Stimulated activated naive CD8-positive, alpha-beta T cell treated with anti-CD3 and anti-CD28 coated beads, Interleukin-15, Interleukin-2, amounts not matched to agents 100 ng/mL and 50 ng/mL, for 24 hours (primary cell): ENCODE results near the gene CCDC148.
A peak's percentile ranks its signal among the peaks of the same experiment; 100 is the strongest.
"Not testable (repeated sequence)": the region's sequence is repeated elsewhere in the genome, so short reads cannot be mapped to it uniquely, and the experiment has no call there.

Experiments used
- H3K27ac Mint-ChIP-seq: one replicate; pipeline ENCODE4 v1.8.0; 2021; ENCODE audit warnings: mild to moderate bottlenecking, mixed read lengths
- H3K27me3 Mint-ChIP-seq: one replicate; pipeline ENCODE4 v1.8.0; 2021; ENCODE audit warnings: mixed read lengths
- H3K36me3 Mint-ChIP-seq: one replicate; pipeline ENCODE4 v1.8.0; 2021; ENCODE audit warnings: low read depth, mixed read lengths
- H3K4me1 Mint-ChIP-seq: one replicate; pipeline ENCODE4 v1.8.0; 2021; ENCODE audit warnings: low read depth, mixed read lengths
- H3K4me3 Mint-ChIP-seq: one replicate; pipeline ENCODE4 v1.8.0; 2021; ENCODE audit warnings: mild to moderate bottlenecking, mixed read lengths
- H3K9me3 Mint-ChIP-seq: one replicate; pipeline ENCODE4 v1.8.0; 2021; ENCODE audit warnings: mixed read lengths

CCDC148 gene

DNA sequence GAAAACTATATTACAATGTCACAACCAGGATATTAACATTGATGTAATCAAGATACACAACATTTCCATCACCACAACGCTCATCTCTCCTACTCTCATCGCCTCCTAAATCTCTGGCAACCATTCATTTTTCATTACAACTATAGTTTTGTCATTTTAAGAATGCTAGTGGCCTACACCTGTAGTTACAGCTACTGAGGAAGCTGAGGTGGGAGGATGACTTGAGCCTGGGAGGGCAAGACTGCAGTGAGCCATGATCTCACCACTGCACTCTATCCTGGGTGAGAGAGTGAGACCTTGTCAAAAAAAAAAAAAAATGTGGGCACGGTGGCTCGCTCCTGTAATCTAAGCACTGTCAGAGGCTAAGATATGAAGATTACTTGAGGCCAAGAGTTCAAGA lies 10.7 kb upstream of the CCDC148 start:
- Mint-ChIP-seq H3K36me3 (peaks cover 27% of the 10 kb centered on the region), H3K27me3 (no peaks in the 10 kb centered on the region), H3K27ac (no peak overlapping the region), H3K4me3 (no peak overlapping the region), H3K4me1 (no peaks in the 10 kb centered on the region), H3K9me3 (no peaks in the 10 kb centered on the region)

DNA sequence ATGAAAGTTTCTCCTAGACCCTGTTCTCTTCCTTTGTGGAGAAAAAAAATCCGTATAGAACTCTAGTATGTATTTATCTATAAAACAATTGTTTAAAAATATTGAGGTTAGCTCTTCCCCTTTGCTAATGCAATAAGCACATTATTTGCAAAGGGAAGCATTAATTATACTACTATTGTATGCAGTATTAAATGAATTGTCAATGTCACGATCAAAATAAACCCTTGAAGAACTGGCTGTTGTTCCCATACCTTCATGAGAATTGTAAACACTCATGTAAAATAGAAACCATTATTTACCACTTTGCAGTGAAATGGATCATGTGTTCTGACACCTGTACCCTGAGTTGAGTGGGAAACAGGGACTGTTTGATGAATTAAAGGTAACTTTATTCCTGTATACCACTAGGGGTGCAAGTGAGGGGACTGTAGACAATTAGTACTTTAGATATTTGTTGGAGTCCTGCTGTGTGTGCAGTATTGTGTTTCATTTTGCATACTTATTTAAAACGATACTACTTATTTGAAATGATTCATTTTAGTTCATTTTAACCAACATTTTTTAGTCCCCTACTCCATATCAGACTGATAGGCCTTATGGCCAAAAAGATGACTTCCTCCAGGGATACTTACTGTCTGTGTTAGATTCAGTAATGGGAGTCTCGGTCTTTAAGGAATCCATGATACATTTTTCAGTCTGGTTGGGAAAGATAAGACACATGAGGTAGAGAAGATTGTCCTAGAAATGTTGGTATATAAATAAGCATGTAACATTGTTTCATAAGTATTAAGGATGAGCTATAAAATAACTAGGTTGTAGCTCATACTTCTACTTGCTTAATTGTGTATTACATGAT lies 8.1 kb upstream of the CCDC148 start:
- H3K9me3 Mint-ChIP-seq, result no peaks in the 10 kb centered on the region
- peaks cover 9% of the 10 kb centered on the region for H3K36me3 Mint-ChIP-seq
- H3K4me1 Mint-ChIP-seq, result peaks cover 9% of the 10 kb centered on the region
- H3K27ac Mint-ChIP-seq, result no peak overlapping the region
- no peaks in the 10 kb centered on the region for H3K27me3 Mint-ChIP-seq
- H3K4me3 Mint-ChIP-seq, result no peak overlapping the region

DNA sequence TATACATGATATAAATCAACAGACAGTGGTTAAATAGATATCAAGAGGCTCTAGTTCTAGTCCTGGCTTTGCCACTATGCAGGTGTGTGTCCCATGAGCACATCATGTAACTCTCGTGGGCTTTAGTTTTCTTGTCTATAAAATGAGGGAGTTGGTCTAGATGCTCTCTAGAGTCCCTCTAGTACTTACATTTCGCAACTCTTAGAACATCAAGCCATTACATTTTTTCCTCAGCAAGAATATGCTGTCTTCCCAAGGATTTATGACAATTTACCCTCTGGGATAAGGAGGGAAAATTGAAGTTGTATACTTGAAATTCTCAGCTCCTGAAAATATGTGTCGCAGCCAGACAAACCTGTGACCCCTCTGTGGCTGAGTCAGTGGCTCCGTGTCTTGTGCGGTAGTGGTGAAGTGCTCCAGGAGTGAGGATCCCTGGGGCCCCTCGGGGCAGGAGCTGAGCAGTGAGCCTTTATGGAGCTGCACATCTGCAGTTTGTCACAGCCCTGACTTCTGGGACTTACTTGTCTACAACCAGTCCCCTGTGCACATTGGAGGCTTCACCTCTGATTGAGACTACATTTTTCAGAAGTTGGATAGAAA lies 7.0 kb upstream of the CCDC148 start:
- Mint-ChIP-seq H3K27me3 (peaks cover 4% of the 10 kb centered on the region), H3K27ac (no peak overlapping the region), H3K36me3 (peaks cover 8% of the 10 kb centered on the region), H3K4me1 (peaks cover 13% of the 10 kb centered on the region), H3K9me3 (no peaks in the 10 kb centered on the region), H3K4me3 (no peak overlapping the region)

DNA sequence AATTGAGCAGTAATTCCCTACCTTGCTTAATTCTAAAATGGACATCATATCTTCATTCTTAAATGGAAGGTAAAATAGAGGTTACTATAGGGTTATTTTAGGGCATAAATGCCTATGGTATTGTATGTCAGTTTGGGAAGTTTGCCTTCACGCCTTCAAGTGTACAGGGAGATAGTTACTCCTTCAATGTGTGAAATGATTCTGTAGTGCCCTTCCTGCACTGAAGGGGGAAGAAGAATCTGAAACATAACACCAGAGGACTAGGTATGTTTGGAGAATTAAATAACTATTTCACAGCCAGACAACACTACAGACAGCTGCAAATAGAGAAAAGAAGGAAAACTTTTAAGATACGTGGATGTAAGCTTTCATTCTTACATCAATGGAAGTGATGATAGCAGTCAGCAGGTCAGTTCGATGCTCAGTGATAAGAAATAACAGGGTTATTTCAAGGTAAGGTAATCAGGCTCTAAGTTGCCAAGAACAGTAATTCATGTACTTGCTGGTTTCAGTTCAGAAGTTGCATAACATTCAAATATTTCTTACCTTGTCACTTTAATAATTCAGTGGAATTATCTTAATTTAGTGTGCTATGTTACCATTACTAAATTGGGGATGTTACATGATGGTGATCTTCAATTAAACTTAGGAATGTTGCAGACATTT lies 4.2 kb upstream of the CCDC148 start:
- H3K9me3 Mint-ChIP-seq, result no peaks in the 10 kb centered on the region
- H3K27me3 Mint-ChIP-seq, result peaks cover 9% of the 10 kb centered on the region
- H3K36me3 Mint-ChIP-seq, result peaks cover 8% of the 10 kb centered on the region
- H3K4me3 Mint-ChIP-seq, result no peak overlapping the region
- H3K4me1 Mint-ChIP-seq, result peaks cover 26% of the 10 kb centered on the region
- H3K27ac Mint-ChIP-seq, result no peak overlapping the region

DNA sequence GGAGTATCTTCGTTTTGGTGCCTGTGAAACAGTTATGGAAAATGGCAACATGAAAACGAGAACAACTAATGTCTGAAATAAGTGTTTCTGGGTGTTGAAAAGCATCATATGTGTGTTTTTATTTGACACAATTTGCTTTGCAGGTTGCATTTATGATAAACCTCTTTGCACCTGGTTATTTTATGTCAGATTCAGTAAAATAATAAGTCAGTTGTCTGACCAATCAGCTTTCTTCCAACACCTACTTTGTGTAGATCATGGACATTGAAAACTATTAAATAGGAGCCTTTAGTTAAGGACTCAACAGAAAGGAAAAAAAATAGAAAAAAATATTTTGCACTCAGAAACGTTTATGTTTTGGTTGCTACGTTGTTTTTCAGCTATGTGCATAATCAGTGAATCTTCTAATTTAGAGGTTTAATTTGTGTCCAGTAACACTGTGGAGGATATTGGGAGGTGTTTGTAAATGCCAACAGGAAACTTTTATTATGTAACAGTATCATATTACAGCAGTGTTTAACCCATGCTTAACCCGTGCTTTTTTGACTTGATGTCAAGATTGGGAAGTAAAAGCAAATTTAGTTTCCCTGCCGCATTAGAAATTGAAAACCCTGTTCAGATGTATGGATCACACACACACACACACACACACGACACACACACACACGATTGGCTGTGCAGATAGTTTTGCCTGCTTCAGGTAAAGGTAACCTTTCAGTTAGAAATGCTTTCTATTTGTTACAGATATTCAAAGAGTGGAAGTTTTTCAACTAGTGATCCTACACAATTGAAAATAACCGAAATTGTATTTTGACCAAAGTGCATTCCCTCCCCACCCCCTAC lies 2.8 kb upstream of the CCDC148 start:
- Mint-ChIP-seq H3K4me3 (peak overlapping the region; percentile 91), H3K36me3 (peaks cover 8% of the 10 kb centered on the region), H3K27ac (no peak overlapping the region), H3K27me3 (peaks cover 16% of the 10 kb centered on the region), H3K9me3 (no peaks in the 10 kb centered on the region), H3K4me1 (peaks cover 27% of the 10 kb centered on the region)

DNA sequence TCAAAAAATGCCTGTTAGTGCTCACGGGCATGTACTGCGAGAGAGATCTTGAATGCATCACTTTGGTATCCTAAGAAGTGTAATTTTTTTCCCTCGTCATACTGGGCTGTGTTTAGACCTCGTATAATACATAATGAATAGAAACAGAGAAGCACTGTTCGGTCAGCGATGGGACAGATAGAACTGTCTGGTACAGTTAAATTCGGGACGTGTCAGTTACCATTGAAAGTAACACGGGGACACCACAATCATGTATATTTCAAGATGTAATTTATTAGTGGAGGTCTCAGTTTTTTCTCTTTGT lies 2.0 kb upstream of the CCDC148 start:
- H3K27ac Mint-ChIP-seq, result no peak overlapping the region
- no peaks in the 10 kb centered on the region for H3K9me3 Mint-ChIP-seq
- peaks cover 24% of the 10 kb centered on the region for H3K27me3 Mint-ChIP-seq
- H3K4me3 Mint-ChIP-seq, result peak overlapping the region; percentile 91
- peaks cover 27% of the 10 kb centered on the region for H3K4me1 Mint-ChIP-seq
- H3K36me3 Mint-ChIP-seq, result peaks cover 8% of the 10 kb centered on the region

DNA sequence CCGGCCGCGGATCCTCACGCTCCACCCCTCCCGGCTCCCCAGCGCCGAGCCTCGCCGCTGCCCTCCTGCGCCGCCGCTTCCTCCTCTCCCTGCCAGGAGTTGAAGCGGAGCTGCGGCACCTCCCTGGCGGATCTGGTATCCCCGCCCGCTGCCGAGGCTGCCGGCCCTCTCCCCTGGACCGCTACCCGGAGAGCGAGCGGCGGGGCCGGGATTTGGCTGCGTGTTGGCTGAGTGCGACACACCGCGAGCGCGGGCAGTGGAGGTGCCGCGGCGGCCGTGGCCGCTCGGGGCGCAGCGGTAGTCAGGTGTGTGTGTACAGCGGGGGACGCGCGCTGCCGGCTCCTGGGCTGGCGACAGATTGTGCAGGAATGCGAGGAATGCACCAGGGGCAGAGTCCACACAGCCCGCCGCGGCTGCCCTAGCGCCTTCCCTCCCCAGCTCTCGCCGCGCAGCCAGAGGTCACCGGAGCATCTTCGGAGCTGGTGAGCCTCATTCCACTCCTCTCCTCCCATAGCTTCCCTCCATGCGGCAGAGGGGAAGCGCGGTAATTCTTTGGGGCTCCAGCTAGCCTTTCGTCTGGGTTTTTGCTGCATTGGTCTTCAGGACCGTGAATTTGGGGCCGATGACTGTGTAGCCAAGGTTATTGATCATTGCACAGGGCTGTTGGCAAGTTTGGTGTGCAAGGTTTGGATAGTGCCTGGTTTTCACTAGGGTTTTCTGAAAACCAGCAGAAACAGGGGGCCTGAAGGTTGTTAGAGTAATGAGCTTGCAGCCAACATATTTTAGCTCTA lies 1.5 kb upstream of the CCDC148 start:
- Mint-ChIP-seq H3K9me3 (no peaks in the 10 kb centered on the region), H3K4me3 (peak overlapping the region; percentile 91), H3K27ac (peak overlapping the region; percentile 86), H3K4me1 (peaks cover 27% of the 10 kb centered on the region), H3K27me3 (peaks cover 30% of the 10 kb centered on the region), H3K36me3 (peaks cover 8% of the 10 kb centered on the region)

DNA sequence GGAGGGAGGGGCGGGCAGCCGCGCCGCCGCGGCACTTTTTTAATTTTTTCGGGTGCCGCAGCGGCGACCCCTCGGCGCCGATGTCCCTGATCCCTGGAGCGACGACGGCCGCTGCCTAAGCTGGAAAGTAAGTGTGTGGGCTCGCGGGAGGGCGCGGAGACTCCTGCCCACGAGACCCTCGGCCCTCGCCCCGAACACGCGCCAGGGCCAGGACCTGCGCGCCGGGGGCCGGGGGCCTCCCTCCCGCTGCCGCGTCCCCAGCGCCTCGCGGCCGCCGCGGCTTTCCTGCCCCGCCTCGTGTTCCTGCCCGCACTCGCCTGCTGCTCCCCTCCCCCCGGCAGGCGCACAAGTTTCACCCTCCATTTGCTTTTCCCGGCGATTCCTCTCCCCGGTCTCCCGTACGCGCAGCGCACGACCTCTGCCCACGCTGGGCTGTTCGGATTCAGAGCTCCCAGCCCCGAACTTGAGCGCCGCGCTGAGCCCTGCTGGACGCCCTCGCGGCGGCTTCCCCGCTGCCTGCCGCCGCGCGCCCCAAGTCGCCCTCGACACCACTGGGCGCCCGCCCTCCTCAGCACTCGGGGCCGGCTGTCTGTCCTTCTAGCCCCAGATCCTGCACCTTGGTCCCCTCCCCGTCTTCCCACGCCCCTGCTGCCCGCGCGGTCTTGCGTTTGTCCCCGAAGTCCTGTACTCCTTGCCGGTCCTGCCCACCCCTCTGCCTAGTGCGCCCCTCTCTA lies 706 bp upstream of the CCDC148 start:
- Mint-ChIP-seq H3K36me3 (peaks cover 8% of the 10 kb centered on the region), H3K4me1 (peaks cover 27% of the 10 kb centered on the region), H3K4me3 (peak overlapping the region; percentile 91), H3K27me3 (peaks cover 35% of the 10 kb centered on the region), H3K27ac (peak overlapping the region; percentile 86), H3K9me3 (no peaks in the 10 kb centered on the region)

DNA sequence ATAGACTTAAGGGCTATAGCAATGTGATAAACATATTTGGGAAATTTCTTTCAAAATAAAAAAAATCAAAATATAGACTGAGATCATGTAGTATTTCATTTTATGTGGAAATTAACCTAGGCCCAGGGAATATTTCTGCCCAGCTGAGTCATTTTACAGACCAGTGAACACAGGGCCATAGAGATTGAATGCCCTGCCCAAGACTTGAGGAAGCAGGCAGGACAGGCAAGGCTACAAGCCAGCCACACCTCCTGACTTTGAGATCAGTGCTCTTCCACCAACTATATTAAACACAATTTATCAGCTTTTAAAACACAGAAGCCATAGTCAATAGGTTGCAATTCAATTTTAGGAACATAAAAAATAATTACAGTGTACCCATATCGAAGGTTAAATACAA lies 12.9 kb downstream of the CCDC148 start:
- Mint-ChIP-seq H3K4me1 (no peaks in the 10 kb centered on the region), H3K36me3 (no peaks in the 10 kb centered on the region), H3K4me3 (no peak overlapping the region), H3K9me3 (no peaks in the 10 kb centered on the region), H3K27me3 (no peaks in the 10 kb centered on the region), H3K27ac (no peak overlapping the region)

DNA sequence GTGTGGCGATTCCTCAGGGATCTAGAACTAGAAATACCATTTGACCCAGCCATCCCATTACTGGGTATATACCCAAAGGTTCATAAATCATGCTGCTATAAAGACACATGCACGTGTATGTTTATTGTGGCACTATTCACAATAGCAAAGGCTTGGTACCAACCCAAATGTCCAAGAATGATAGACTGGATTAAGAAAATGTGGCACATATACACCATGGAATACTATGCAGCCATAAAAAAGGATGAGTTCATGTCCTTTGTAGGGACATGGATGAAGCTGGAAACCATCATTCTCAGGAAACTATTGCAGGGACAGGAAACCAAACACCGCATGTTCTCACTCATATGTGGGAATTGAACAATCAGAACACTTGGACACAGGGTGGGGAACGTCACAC lies 17.5 kb downstream of the CCDC148 start:
- H3K27me3 Mint-ChIP-seq, H3K9me3 Mint-ChIP-seq, H3K4me3 Mint-ChIP-seq, H3K4me1 Mint-ChIP-seq, H3K36me3 Mint-ChIP-seq, H3K27ac Mint-ChIP-seq: not testable (repeated sequence)

DNA sequence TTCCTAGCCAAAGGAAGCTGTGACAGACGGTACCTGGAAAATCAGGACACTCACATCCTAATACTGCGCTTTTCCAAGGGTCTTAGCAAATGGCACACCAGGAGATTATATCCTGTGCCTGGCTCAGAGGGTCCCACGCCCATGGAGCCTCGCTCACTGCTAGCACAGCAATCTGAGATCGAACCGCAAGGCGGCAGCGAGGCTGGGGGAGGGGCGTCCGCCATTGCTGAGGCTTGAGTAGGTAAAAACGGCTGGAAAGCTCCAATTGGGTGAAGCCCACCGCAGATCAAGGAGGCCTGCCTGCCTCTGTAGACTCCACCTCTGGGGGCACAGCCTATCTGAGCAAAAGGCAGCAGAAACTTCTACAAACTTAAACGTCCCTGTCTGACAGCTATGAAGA lies 22.8 kb downstream of the CCDC148 start:
- peaks cover 14% of the 10 kb centered on the region for H3K9me3 Mint-ChIP-seq

DNA sequence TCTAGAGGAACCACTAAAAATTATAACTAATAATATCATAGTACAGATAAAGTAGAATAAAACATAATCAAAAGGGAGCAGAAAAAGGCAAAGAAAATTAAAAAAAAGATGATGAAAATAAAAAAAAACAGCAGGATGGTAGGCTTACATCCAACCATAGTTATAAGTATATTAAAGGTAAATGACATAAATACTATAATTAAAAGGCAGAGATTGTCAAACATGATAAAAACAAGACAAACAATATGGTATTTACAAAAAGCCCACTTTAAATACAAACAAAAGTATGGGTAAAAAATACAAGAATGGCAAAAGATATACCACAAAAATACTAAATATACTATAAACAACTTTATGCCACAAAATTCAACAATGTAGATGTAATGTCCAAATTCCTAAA lies 24.4 kb downstream of the CCDC148 start:
- peaks cover 20% of the 10 kb centered on the region for H3K9me3 Mint-ChIP-seq
- H3K27ac Mint-ChIP-seq, result no peak overlapping the region
- H3K4me1 Mint-ChIP-seq, result no peaks in the 10 kb centered on the region

More for the DNA sequence above, 22.8 kb downstream of the CCDC148 start:
- not testable (repeated sequence) for H3K27ac Mint-ChIP-seq, H3K4me3 Mint-ChIP-seq, H3K4me1 Mint-ChIP-seq, H3K36me3 Mint-ChIP-seq, H3K27me3 Mint-ChIP-seq

DNA sequence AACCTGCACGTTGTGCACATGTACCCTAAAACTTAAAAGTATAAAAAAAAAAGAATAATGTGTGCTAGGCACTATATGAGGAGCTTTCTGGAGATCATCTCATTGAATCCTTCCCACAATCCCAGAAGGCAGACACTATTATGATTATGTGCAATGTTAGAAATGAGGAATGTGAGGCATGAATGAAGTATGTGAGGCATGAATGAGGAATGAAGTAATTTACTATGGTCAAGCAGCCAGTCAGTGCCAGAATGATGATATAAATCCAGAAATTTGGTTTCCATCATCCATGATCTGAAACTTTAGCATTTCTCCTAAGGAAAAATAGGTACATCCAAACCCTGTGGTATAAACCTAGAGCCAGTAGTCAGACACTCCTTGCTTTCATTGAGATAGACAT lies 42.0 kb downstream of the CCDC148 start:
- Mint-ChIP-seq H3K36me3 (peaks cover 6% of the 10 kb centered on the region), H3K27ac (no peak overlapping the region), H3K27me3 (peaks cover 29% of the 10 kb centered on the region), H3K4me3 (no peak overlapping the region), H3K9me3 (peaks cover 24% of the 10 kb centered on the region), H3K4me1 (no peaks in the 10 kb centered on the region)

More for the DNA sequence above, 24.4 kb downstream of the CCDC148 start:
- no peak overlapping the region for H3K4me3 Mint-ChIP-seq
- peaks cover 10% of the 10 kb centered on the region for H3K27me3 Mint-ChIP-seq
- no peaks in the 10 kb centered on the region for H3K36me3 Mint-ChIP-seq

DNA sequence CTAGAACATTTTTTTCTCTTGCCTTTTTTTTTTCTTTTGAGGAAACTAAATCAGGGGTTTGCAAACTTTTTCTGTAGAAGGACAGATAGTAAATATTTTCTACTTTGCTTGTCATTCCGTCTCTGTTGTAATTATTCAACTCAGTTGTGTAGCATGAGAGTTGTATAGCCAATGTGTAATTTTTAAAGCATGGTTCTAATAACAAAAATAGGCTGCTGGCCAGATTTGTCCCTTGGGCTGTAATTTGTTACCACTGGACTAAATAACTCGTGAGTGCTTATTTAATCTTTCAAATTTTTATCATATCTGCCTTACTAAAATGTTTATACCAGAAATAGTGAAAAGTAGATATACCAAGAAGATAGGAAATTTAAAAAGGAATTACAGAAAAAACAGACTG lies 43.0 kb downstream of the CCDC148 start:
- peaks cover 27% of the 10 kb centered on the region for H3K9me3 Mint-ChIP-seq
- peaks cover 31% of the 10 kb centered on the region for H3K27me3 Mint-ChIP-seq
- H3K27ac Mint-ChIP-seq, result no peak overlapping the region
- H3K36me3 Mint-ChIP-seq, result peaks cover 6% of the 10 kb centered on the region
- H3K4me3 Mint-ChIP-seq, result no peak overlapping the region
- no peaks in the 10 kb centered on the region for H3K4me1 Mint-ChIP-seq
